Panc1 (cell line): Measurements from ENCODE around the gene YJU2. TPM values are rescaled to one million over a fixed set of nuclear protein-coding genes. Genes with fewer than 3 reads are reported as not detected.
"Not testable (repeated sequence)": the region's sequence is repeated elsewhere in the genome, so short reads cannot be mapped to it uniquely, and the experiment has no call there.

Source experiments
- ATAC-seq: fragments of 200-7000 bp; cut with Tn5 transposase; 2 replicates; pipeline ENCODE4 v1.9.1; 2020; ENCODE audit warnings: mild to moderate bottlenecking, moderate library complexity
- BruUV-seq: library from RNA; stranded (reverse); fragments of 400-500 nt; replicated peaks from 2 replicates; lab custom pipeline; 2021; lab: Mats Ljungman, UMichigan
- CTCF ChIA-PET: fragments of 300-600 bp; sonication (Branson Sonifier 250); formaldehyde crosslinking; loops from one replicate; lab custom pipeline; 2022; ENCODE audit warnings: antibody characterized with exemption; lab: Charles Lee
- POLR2A ChIA-PET: fragments of 300-600 bp; sonication (Branson Sonifier 250); formaldehyde crosslinking; loops from one replicate; lab custom pipeline; 2022; ENCODE audit warnings: antibody characterized with exemption; lab: Charles Lee
- DNase-seq: peaks from one replicate; pipeline ENCODE4 v3.0.0-alpha.2; 2010; ENCODE audit warnings: low read depth, low spot score
- H3K27ac ChIP-seq: 2 replicates; pipeline ENCODE4 v1.5.1; 2011; ENCODE audit warnings: mild to moderate bottlenecking, low read length, inconsistent platforms
- H3K27me3 ChIP-seq: fragments of 200-500 bp; sonication (Bioruptor generic); 2 replicates; pipeline ENCODE4 v1.6.0; 2014; ENCODE audit warnings: low read length, inconsistent platforms; ENCODE audit not compliant: control insufficient read depth, insufficient read depth
- H3K36me3 ChIP-seq: fragments of 200-500 bp; sonication (Bioruptor generic); 2 replicates; pipeline ENCODE4 v1.5.1; 2014; ENCODE audit warnings: inconsistent platforms, mild to moderate bottlenecking, low read length, moderate library complexity; ENCODE audit not compliant: control insufficient read depth, insufficient read depth
- H3K4me1 ChIP-seq: 2 replicates; pipeline ENCODE4 v1.5.1; 2011; ENCODE audit warnings: inconsistent platforms, mild to moderate bottlenecking, low read length, moderate library complexity; ENCODE audit not compliant: control insufficient read depth, insufficient read depth
- H3K4me3 ChIP-seq, 2 experiments: 2 replicates each; pipeline ENCODE4 v1.5.1; 2011 to 2012; ENCODE audit warnings: low read depth in 2 of 2, low read length in 2 of 2, mild to moderate bottlenecking in 2 of 2, inconsistent platforms in 1 of 2, moderate library complexity in 1 of 2
- H3K9me3 ChIP-seq: fragments of 200-500 bp; sonication (Bioruptor generic); 2 replicates; pipeline ENCODE4 v1.5.1; 2014; ENCODE audit warnings: low read depth, mild to moderate bottlenecking, inconsistent platforms, low read length, moderate library complexity; ENCODE audit not compliant: control insufficient read depth, insufficient read depth
- POLR2AphosphoS5 ChIP-seq: IDR thresholded peaks from 2 replicates; pipeline ENCODE4 v1.6.1; 2012; ENCODE audit warnings: mild to moderate bottlenecking, low read depth, low read length, moderate library complexity
- REST ChIP-seq, 2 experiments: IDR thresholded peaks; 2 replicates each; pipeline ENCODE4 v1.6.1; 2011 to 2012; ENCODE audit warnings: low read depth in 2 of 2, control low read depth in 1 of 2, low read length in 1 of 2, mild to moderate bottlenecking in 1 of 2, moderate library complexity in 1 of 2; ENCODE audit not compliant: insufficient read depth in 1 of 2
- SIN3A ChIP-seq: IDR thresholded peaks from 2 replicates; pipeline ENCODE4 v1.6.1; 2012; ENCODE audit warnings: low read depth, mild to moderate bottlenecking, low read length, moderate library complexity, borderline replicate concordance; ENCODE audit not compliant: insufficient read depth
- TCF7L2 ChIP-seq: IDR thresholded peaks from 2 replicates; pipeline ENCODE4 v1.6.1; 2011; ENCODE audit warnings: mild to moderate bottlenecking, low read depth, low read length, inconsistent platforms
- in situ Hi-C: cut with HindIII; loops from 2 replicates; pipeline ENCODE4 v1.10.0; 2016; ENCODE audit warnings: low sequenced_read_pairs, low pct_unique_long_range_greater_than_20kb
- intact Hi-C: fragments of 100-400 bp; cut with micrococcal nuclease; formaldehyde crosslinking; loops from one replicate; pipeline ENCODE4 v1.10.0; 2022; ENCODE audit not compliant: unreplicated experiment
- total RNA-seq: library from RNA; stranded (reverse); gene quantifications from one replicate; pipeline ENCODE4 v1.2.1, GENCODE V29; 2021; ENCODE audit not compliant: unreplicated experiment
- TF ChIP-seq, protein P1 (sequence below): fragments of 450-650 bp; IDR thresholded peaks from 2 replicates; pipeline ENCODE4 v1.5.1; 2017; ENCODE audit warnings: mild to moderate bottlenecking

Gene YJU2
- total RNA-seq, 1 experiment from 2014 or later: 15.9 TPM

- DNase-seq, H3K27ac ChIP-seq, H3K4me3 ChIP-seq, BruUV-seq, H3K36me3 ChIP-seq, POLR2A ChIA-PET, ATAC-seq, H3K27me3 ChIP-seq, H3K9me3 ChIP-seq, intact Hi-C loops, H3K4me1 ChIP-seq, CTCF ChIA-PET, in situ Hi-C loops: not testable (repeated sequence)
Measured at GRCh38 chr19:4230237-4230636, 16.6 kb upstream of the YJU2 start.

- DNase-seq, H3K4me3 ChIP-seq, H3K27me3 ChIP-seq, H3K4me1 ChIP-seq, ATAC-seq, H3K36me3 ChIP-seq, H3K27ac ChIP-seq, intact Hi-C loops, H3K9me3 ChIP-seq, POLR2A ChIA-PET, BruUV-seq, in situ Hi-C loops: not testable (repeated sequence)
- CTCF ChIA-PET: interaction anchor here (0.7 kb wide), 1 partner anchor 90 kb away, joined by 9 read pairs; no protein-coding TSS in a partner anchor
Measured at GRCh38 chr19:4231521-4231920, 15.4 kb upstream of the YJU2 start.

- H3K27ac ChIP-seq, H3K4me1 ChIP-seq, in situ Hi-C loops, H3K9me3 ChIP-seq, POLR2A ChIA-PET, DNase-seq, H3K27me3 ChIP-seq, H3K36me3 ChIP-seq, ATAC-seq, H3K4me3 ChIP-seq, intact Hi-C loops, BruUV-seq: not testable (repeated sequence)
- CTCF ChIA-PET: interaction anchor here (0.7 kb wide), 2 partner anchors 90 to 377 kb away, joined by 4 to 9 read pairs; no protein-coding TSS in a partner anchor
Measured at GRCh38 chr19:4232139-4232538, 14.7 kb upstream of the YJU2 start.

DNA sequence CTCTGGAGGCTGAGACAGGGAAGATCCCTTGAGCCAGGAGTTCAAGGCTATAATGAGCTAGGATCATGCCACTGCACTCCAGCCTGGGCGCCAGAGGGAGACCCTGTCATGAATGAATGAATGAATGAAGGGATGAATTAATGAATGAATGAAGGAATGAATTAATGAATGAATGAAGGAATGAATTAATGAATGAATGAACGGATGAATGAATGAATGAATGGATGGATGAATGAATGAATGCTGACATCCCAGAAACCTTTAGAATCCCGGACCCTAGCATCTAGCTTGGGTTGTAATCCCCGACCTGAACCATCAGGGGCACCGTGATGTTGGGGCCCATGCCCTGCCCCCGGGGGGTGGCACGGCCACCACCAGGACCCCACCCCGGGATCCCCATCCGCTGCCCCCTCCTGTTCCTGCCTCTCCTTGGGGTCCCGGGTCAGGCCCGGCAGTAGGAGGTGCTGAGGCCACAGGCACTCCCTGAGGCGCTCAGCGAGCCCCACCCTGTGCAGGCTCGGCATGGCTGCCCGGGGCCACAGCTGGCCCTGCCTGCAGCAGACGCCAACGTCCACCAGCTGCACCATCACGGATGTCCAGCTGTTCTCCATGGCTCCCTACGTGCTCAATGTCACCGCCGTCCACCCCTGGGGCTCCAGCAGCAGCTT lies 14.1 kb upstream of the YJU2 start:
- H3K27me3 ChIP-seq: no peaks in the 10 kb centered on the region; the same call in 1 of the 2 replicates
- no TSS peak for BruUV-seq
- H3K4me1 ChIP-seq: no peaks in the 10 kb centered on the region; the same call in 1 of the 2 replicates
- no peak for TF ChIP-seq TCF7L2
- no peak for TF ChIP-seq REST (IDR thresholded peaks at IDR 0.05; ENCODE audit: insufficient read depth in 1 of 2, low read depth in 2 of 2, low read length in 1 of 2)
- TF ChIP-seq SIN3A: no peak
- TF ChIP-seq, protein P1, sequence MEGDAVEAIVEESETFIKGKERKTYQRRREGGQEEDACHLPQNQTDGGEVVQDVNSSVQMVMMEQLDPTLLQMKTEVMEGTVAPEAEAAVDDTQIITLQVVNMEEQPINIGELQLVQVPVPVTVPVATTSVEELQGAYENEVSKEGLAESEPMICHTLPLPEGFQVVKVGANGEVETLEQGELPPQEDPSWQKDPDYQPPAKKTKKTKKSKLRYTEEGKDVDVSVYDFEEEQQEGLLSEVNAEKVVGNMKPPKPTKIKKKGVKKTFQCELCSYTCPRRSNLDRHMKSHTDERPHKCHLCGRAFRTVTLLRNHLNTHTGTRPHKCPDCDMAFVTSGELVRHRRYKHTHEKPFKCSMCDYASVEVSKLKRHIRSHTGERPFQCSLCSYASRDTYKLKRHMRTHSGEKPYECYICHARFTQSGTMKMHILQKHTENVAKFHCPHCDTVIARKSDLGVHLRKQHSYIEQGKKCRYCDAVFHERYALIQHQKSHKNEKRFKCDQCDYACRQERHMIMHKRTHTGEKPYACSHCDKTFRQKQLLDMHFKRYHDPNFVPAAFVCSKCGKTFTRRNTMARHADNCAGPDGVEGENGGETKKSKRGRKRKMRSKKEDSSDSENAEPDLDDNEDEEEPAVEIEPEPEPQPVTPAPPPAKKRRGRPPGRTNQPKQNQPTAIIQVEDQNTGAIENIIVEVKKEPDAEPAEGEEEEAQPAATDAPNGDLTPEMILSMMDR: no peak
- TF ChIP-seq POLR2AphosphoS5: no peak
- intact Hi-C loops: no loop called here
- ChIA-PET CTCF (no interaction called here), POLR2A (no interaction called here)
- no peaks in the 10 kb centered on the region for H3K36me3 ChIP-seq
- ATAC-seq (peak; percentile 73), DNase-seq (no peak)
- no peak overlapping the region for H3K27ac ChIP-seq
- no peaks in the 10 kb centered on the region for H3K9me3 ChIP-seq
- in situ Hi-C loops: no loop called here
- H3K4me3 ChIP-seq: peak overlapping the region in 1 of 2 experiments; percentile 9; a peak in 1 of 4 replicates
